ENCODE results near the gene MLLT10. TPM values are rescaled to one million over a fixed set of nuclear protein-coding genes. Genes with fewer than 3 reads are reported as not detected.

Gene MLLT10
- total and polyA plus RNA-seq, 9 of the 15 experiments (the other 6 are each of a cell fraction or from before 2014, with no cell fraction given), result 18.8 to 81.4 (median 64.2) TPM

GRCh38 chr10:21687266-21688008, 153.4 kb downstream of the MLLT10 start:
- Histone ChIP-seq H2AFZ (ENCODE audit: low read depth, low read length) (no peak overlapping the region), H3K9me1 (ENCODE audit: control insufficient read depth, insufficient read depth, low read length) (no peaks in the 10 kb centered on the region), H3K4me3 (no peak overlapping the region), H3K27me3 (ENCODE audit: control insufficient read depth in 2 of 2, insufficient read depth in 2 of 2, low read length in 2 of 2) (no peaks in the 10 kb centered on the region), H3K27ac (ENCODE audit: extremely low read depth, low read depth, low read length) (peak overlapping the region; percentile 29; the same call in 1 of the 3 replicates), H3K9ac (ENCODE audit: insufficient read depth in 1 of 2, low read depth in 2 of 2, low read length in 2 of 2) (no peak overlapping the region), H3K9me3 (replicated peaks; ENCODE audit: control insufficient read depth, insufficient read depth, low read depth, low read length) (no peaks in the 10 kb centered on the region), H3K4me2 (ENCODE audit: insufficient read depth, low read length) (no peak overlapping the region), H3K79me2 (ENCODE audit: control insufficient read depth, insufficient read depth, low read length) (peaks cover 17% of the 10 kb centered on the region; the same call in 2 of the 3 replicates), H3K4me1 (replicated peaks in 1 of 2; ENCODE audit: control insufficient read depth in 2 of 2, insufficient read depth in 2 of 2, low read length in 2 of 2) (peaks cover 0 to 8% of the 10 kb centered on the region in 2 experiments; a peak in 2 of 5 replicates), H4K20me1 (replicated peaks; ENCODE audit: control insufficient read depth, insufficient read depth, low read length) (no peaks in the 10 kb centered on the region), H3K36me3 (ENCODE audit: control insufficient read depth, insufficient read depth, low read length) (peaks cover 48% of the 10 kb centered on the region)
- ChIA-PET POLR2A (interaction anchor here (1.2 kb wide), 1 partner anchor 44 kb away, joined by 3 read pairs; no protein-coding TSS in a partner anchor), CTCF (ENCODE audit: low intra/inter-chr PET ratio) (no interaction called here)
- FAIRE-seq (no peak), DNase-seq (ENCODE audit: extremely low read depth in 1 of 4, low spot score in 3 of 4) (peak in 1 of 4 experiments; percentile 6), ATAC-seq (peak; percentile 85)
- 64% methylated on average over 3 of the region's 3 CpGs for WGBS (ENCODE audit: insufficient coverage, low coverage, missing lambda C conversion rate)
- in situ Hi-C loops (cut with MboI), result no loop called here
- BruUV-seq (replicated peaks), result no TSS peak
- intact Hi-C loops (cut with micrococcal nuclease), result no loop called here
- TF ChIP-seq HDAC2 (IDR thresholded peaks at IDR 0.05) (no peak), TAL1 (IDR thresholded peaks at IDR 0.05) (no peak), FOXJ2 (tag; IDR thresholded peaks at IDR 0.05) (peak; percentile 50), MAX (CRISPR knock-in tag; IDR thresholded peaks at IDR 0.05) (no peak), CEBPG (CRISPR knock-in tag; IDR thresholded peaks at IDR 0.05) (peak; percentile 77), CEBPG (tag; conservative IDR thresholded peaks at IDR 0.05 in 1 of 2, IDR thresholded peaks at IDR 0.05 in 1 of 2) (peak; percentile 66 to 99), ZNF395 (CRISPR knock-in tag; IDR thresholded peaks at IDR 0.05) (no peak), ZNF311 (CRISPR knock-in tag; IDR thresholded peaks at IDR 0.05) (peak; percentile 36; the same call in 1 of the 2 replicates), POLR2B (IDR thresholded peaks at IDR 0.05; ENCODE audit: low read depth, partially characterized antibody) (no peak), RBFOX2 (IDR thresholded peaks at IDR 0.05; ENCODE audit: low read depth, low read length) (peak; percentile 30; the same call in 1 of the 2 replicates), HNRNPH1 (optimal IDR thresholded peaks at IDR 0.05; ENCODE audit: low read depth, low read length) (no peak), NR2C1 (IDR thresholded peaks at IDR 0.05) (no peak), NR2C1 (tag; IDR thresholded peaks at IDR 0.05) (no peak), ZSCAN32 (CRISPR knock-in tag; IDR thresholded peaks at IDR 0.05) (peak; percentile 84)
- TF ChIP-seq, protein P1, sequence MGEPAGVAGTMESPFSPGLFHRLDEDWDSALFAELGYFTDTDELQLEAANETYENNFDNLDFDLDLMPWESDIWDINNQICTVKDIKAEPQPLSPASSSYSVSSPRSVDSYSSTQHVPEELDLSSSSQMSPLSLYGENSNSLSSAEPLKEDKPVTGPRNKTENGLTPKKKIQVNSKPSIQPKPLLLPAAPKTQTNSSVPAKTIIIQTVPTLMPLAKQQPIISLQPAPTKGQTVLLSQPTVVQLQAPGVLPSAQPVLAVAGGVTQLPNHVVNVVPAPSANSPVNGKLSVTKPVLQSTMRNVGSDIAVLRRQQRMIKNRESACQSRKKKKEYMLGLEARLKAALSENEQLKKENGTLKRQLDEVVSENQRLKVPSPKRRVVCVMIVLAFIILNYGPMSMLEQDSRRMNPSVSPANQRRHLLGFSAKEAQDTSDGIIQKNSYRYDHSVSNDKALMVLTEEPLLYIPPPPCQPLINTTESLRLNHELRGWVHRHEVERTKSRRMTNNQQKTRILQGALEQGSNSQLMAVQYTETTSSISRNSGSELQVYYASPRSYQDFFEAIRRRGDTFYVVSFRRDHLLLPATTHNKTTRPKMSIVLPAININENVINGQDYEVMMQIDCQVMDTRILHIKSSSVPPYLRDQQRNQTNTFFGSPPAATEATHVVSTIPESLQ (CRISPR knock-in tag; IDR thresholded peaks at IDR 0.05), result no peak
- TF ChIP-seq, protein P2, sequence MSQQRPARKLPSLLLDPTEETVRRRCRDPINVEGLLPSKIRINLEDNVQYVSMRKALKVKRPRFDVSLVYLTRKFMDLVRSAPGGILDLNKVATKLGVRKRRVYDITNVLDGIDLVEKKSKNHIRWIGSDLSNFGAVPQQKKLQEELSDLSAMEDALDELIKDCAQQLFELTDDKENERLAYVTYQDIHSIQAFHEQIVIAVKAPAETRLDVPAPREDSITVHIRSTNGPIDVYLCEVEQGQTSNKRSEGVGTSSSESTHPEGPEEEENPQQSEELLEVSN (IDR thresholded peaks at IDR 0.05; ENCODE audit: borderline replicate concordance in 1 of 2, extremely low read depth in 1 of 2, insufficient read depth in 1 of 2, insufficient read length in 1 of 2, low read depth in 1 of 2, low read length in 1 of 2, poor library complexity in 1 of 2, severe bottlenecking in 1 of 2), result no peak
- TF ChIP-seq, protein P3, sequence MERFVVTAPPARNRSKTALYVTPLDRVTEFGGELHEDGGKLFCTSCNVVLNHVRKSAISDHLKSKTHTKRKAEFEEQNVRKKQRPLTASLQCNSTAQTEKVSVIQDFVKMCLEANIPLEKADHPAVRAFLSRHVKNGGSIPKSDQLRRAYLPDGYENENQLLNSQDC (CRISPR knock-in tag; IDR thresholded peaks at IDR 0.05), result no peak
